PFSK-1 (cell line): Measurements from ENCODE around the gene MRAS.

Experiments
- FOXP2 ChIP-seq: optimal IDR thresholded peaks from 2 replicates; pipeline ENCODE3; 2011; ENCODE audit warnings: borderline replicate concordance, control low read depth, inconsistent platforms; ENCODE audit not compliant: insufficient read depth; ENCODE audit errors: extremely low read length, extremely low read depth
- POLR2AphosphoS5 ChIP-seq: IDR thresholded peaks from 2 replicates; pipeline ENCODE4 v1.6.1; 2012; ENCODE audit warnings: low read depth, mild to moderate bottlenecking, control low read depth, low read length, moderate library complexity
- REST ChIP-seq, 2 experiments: IDR thresholded peaks; 2 replicates each; pipeline versions ENCODE4 v1.6.1 to v1.8.0; 2011 to 2012; ENCODE audit warnings: low read depth in 2 of 2, low read length in 2 of 2, control low read depth in 1 of 2, inconsistent platforms in 1 of 2, mild to moderate bottlenecking in 1 of 2, moderate library complexity in 1 of 2; ENCODE audit not compliant: insufficient read depth in 1 of 2
- SIN3A ChIP-seq: IDR thresholded peaks from 2 replicates; pipeline ENCODE4 v1.6.1; 2012; ENCODE audit warnings: mild to moderate bottlenecking, low read length, moderate library complexity, borderline replicate concordance; ENCODE audit not compliant: insufficient read depth
- TAF1 ChIP-seq: IDR thresholded peaks from 2 replicates; pipeline ENCODE4 v1.6.1; 2012; ENCODE audit warnings: low read length, control low read depth, borderline replicate concordance; ENCODE audit not compliant: insufficient read depth

Gene MRAS

GRCh38 chr3:138336454-138336999 is 11.9 kb upstream of the MRAS start:
- no peak for TF ChIP-seq TAF1
- no peak for TF ChIP-seq SIN3A
- TF ChIP-seq REST (IDR thresholded peaks at IDR 0.05; ENCODE audit: insufficient read depth in 1 of 2, low read depth in 2 of 2, low read length in 2 of 2): no peak
- TF ChIP-seq FOXP2: no peak
- no peak for TF ChIP-seq POLR2AphosphoS5

DNA sequence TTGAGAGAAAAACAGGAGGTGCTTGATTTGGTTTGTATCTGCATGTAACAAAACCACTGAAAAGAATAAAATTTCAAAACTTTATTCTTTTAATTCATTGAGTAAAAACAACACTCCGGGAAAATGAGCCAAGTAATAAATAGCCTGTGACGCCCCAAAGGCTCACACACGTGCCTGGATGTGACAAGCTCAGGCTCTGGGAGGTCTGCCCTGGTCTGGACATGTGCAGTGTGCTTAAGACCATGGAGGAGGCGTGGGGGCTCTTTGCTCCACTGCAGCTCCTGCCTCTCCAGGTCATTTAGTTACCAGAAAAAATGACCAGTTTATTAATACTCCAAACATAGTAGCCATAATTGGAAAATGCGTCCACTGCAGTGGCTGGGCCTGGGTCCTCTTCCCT is 10.1 kb upstream of the MRAS start:
- TF ChIP-seq REST (IDR thresholded peaks at IDR 0.05; ENCODE audit: insufficient read depth in 1 of 2, low read depth in 2 of 2, low read length in 2 of 2): no peak
- TF ChIP-seq POLR2AphosphoS5: no peak
- no peak for TF ChIP-seq SIN3A
- no peak for TF ChIP-seq TAF1

DNA sequence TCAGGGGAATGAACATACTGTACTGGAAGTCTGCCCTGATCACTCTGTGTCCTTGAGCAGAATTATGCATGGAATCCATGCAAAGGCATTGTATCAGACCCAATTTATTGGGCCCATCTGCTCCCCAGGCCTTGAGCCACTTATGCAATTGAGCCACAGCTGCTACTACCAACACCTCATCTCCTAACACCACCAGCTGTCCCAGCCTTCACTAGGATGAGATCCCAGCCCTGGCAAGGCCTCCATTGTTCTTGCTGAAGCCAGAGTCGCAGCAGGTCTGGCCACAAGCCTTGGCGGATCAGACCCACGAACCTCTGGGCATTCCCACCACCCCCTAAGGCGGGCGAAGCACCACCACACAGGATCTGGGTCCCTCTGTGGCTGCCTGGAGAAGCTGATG is 9.6 kb upstream of the MRAS start:
- TF ChIP-seq FOXP2: no peak
- no peak for TF ChIP-seq SIN3A
- no peak for TF ChIP-seq REST (IDR thresholded peaks at IDR 0.05; ENCODE audit: insufficient read depth in 1 of 2, low read depth in 2 of 2, low read length in 2 of 2)
- TF ChIP-seq POLR2AphosphoS5: no peak
- TF ChIP-seq TAF1: no peak

DNA sequence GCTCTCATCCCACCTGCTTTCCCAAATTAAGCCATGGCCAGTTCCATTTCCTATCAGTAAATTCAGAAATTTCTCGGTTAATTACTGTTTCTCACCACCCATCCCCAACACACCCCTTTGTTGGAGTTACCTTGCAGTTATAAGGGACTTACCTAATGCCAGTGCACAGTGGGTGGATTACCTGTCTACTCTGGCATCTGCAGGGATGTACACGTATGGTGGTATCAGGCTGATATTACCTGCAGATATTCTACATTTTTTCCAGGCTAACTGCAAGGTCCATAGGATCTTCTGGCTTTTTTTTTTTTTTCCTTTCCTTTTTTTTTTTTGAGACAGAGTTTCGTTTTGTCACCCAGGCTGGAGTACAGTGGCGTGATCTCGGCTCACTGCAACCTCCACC is 7.9 kb upstream of the MRAS start:
- TF ChIP-seq REST (IDR thresholded peaks at IDR 0.05; ENCODE audit: insufficient read depth in 1 of 2, low read depth in 2 of 2, low read length in 2 of 2): no peak
- TF ChIP-seq POLR2AphosphoS5: no peak
- no peak for TF ChIP-seq TAF1
- TF ChIP-seq FOXP2: no peak
- TF ChIP-seq SIN3A: no peak

- no peak for TF ChIP-seq TAF1
- no peak for TF ChIP-seq FOXP2
- TF ChIP-seq SIN3A: no peak
- no peak for TF ChIP-seq REST (IDR thresholded peaks at IDR 0.05; ENCODE audit: insufficient read depth in 1 of 2, low read depth in 2 of 2, low read length in 2 of 2)
- TF ChIP-seq POLR2AphosphoS5: no peak
Observed at GRCh38 chr3:138344754-138345153, 3.6 kb upstream of the MRAS start.
